SU-DHL-6 (cell line): ENCODE data around the gene SNRNP27.

Experiments
- H2AFZ ChIP-seq: fragments of 200-600 bp; sonication (generic); 2 replicates; pipeline ENCODE4 v1.6.1; 2014; ENCODE audit warnings: low read depth, mild to moderate bottlenecking, moderate library complexity, mixed read lengths, antibody characterized with exemption, low read length; ENCODE audit not compliant: severe bottlenecking
- H3F3A ChIP-seq: fragments of 200-600 bp; shearing (Covaris generic); 2 replicates; pipeline ENCODE4 v1.6.0; 2016; ENCODE audit warnings: antibody characterized with exemption, mild to moderate bottlenecking; ENCODE audit not compliant: insufficient read depth
- H3K27ac ChIP-seq: fragments of 200-600 bp; sonication (generic); 2 replicates; pipeline ENCODE4 v1.5.1; 2016; ENCODE audit warnings: low read depth, mild to moderate bottlenecking, low read length, moderate library complexity, mixed read lengths
- H3K27me3 ChIP-seq: fragments of 200-600 bp; sonication (generic), shearing (Covaris generic); 2 replicates; pipeline ENCODE4 v1.6.0; 2014; ENCODE audit warnings: mild to moderate bottlenecking, low read length
- H3K36me3 ChIP-seq: fragments of 200-600 bp; sonication (generic); 2 replicates; pipeline ENCODE4 v1.6.1; 2014; ENCODE audit warnings: mild to moderate bottlenecking, low read length, mixed read lengths
- H3K4me2 ChIP-seq: fragments of 300-600, 200-600 bp; shearing (Covaris generic), sonication (generic); 2 replicates; pipeline ENCODE4 v1.6.0; 2014; ENCODE audit warnings: low read length, low read depth, mild to moderate bottlenecking; ENCODE audit not compliant: poor library complexity, severe bottlenecking
- H3K4me3 ChIP-seq: fragments of 200-600 bp; sonication (generic); 2 replicates; pipeline ENCODE4 v1.5.1; 2014; ENCODE audit warnings: antibody characterized with exemption, low read length, mild to moderate bottlenecking, mixed read lengths; ENCODE audit not compliant: insufficient read depth, poor library complexity, severe bottlenecking
- H3K79me2 ChIP-seq: fragments of 200-600 bp; sonication (generic); 2 replicates; pipeline ENCODE4 v1.6.1; 2014; ENCODE audit warnings: mild to moderate bottlenecking, low read length, moderate library complexity; ENCODE audit not compliant: insufficient read depth
- H3K9ac ChIP-seq: fragments of 200-600 bp; sonication (generic); 2 replicates; pipeline ENCODE4 v1.7.0; 2014; ENCODE audit warnings: mild to moderate bottlenecking, low read length
- H3K9me2 ChIP-seq: fragments of 200-600 bp; sonication (generic); replicated peaks from 2 replicates; pipeline ENCODE4 v1.6.1; 2014; ENCODE audit warnings: low read length; ENCODE audit not compliant: insufficient read depth
- H3K9me3 ChIP-seq: fragments of 200-600 bp; sonication (generic); 2 replicates; pipeline ENCODE4 v1.6.1; 2014; ENCODE audit warnings: low read length, mixed read lengths; ENCODE audit not compliant: insufficient read depth
- H4K20me1 ChIP-seq: fragments of 200-600 bp; sonication (generic); 2 replicates; pipeline ENCODE4 v1.6.1; 2014; ENCODE audit warnings: low read depth, mild to moderate bottlenecking, antibody characterized with exemption, low read length, moderate library complexity, mixed read lengths
- CTCF ChIP-seq: fragments of 200-600 bp; sonication (generic); IDR thresholded peaks from one replicate; pipeline ENCODE4 v1.5.1; 2017; ENCODE audit warnings: antibody characterized with exemption, mild to moderate bottlenecking, low read length, moderate library complexity; ENCODE audit not compliant: insufficient read depth, poor library complexity, severe bottlenecking
- EZH2phosphoT487 ChIP-seq: fragments of 200-600 bp; sonication (generic), shearing (Covaris generic); conservative IDR thresholded peaks from 2 replicates; pipeline ENCODE4 v1.6.1; 2018; ENCODE audit warnings: mild to moderate bottlenecking, antibody characterized with exemption, low read length, moderate library complexity, mixed read lengths

SNRNP27 gene

GRCh38 chr2:69931832-69932595, 38.3 kb downstream of the SNRNP27 start:
- no peaks in the 10 kb centered on the region for H3K9me2 ChIP-seq
- no peaks in the 10 kb centered on the region for H3K27me3 ChIP-seq
- no peaks in the 10 kb centered on the region for H3K79me2 ChIP-seq
- H3K4me2 ChIP-seq = no peak overlapping the region
- no peaks in the 10 kb centered on the region for H4K20me1 ChIP-seq
- no peaks in the 10 kb centered on the region for H3K36me3 ChIP-seq
- no peak overlapping the region for H3K4me3 ChIP-seq
- H2AFZ ChIP-seq = no peak overlapping the region
- no peaks in the 10 kb centered on the region for H3F3A ChIP-seq
- no peak overlapping the region for H3K9ac ChIP-seq
- no peak overlapping the region for H3K27ac ChIP-seq
- TF ChIP-seq CTCF = no peak
- no peak for TF ChIP-seq EZH2phosphoT487
- H3K9me3 ChIP-seq = no peaks in the 10 kb centered on the region

GRCh38 chr2:69932596-69932922, 38.8 kb downstream of the SNRNP27 start:
- H4K20me1 ChIP-seq = no peaks in the 10 kb centered on the region
- H3K36me3 ChIP-seq = no peaks in the 10 kb centered on the region
- no peak overlapping the region for H3K4me3 ChIP-seq
- no peak overlapping the region for H3K4me2 ChIP-seq
- no peaks in the 10 kb centered on the region for H3K9me3 ChIP-seq
- H3K79me2 ChIP-seq = no peaks in the 10 kb centered on the region
- no peaks in the 10 kb centered on the region for H3K9me2 ChIP-seq
- no peak overlapping the region for H3K9ac ChIP-seq
- no peaks in the 10 kb centered on the region for H3K27me3 ChIP-seq
- H3F3A ChIP-seq = no peaks in the 10 kb centered on the region
- H2AFZ ChIP-seq = no peak overlapping the region
- TF ChIP-seq EZH2phosphoT487 (no peak), CTCF (no peak)
- H3K27ac ChIP-seq = no peak overlapping the region

GRCh38 chr2:69933254-69933828, 39.6 kb downstream of the SNRNP27 start:
- H3K27me3 ChIP-seq = no peaks in the 10 kb centered on the region
- no peak overlapping the region for H3K4me2 ChIP-seq
- no peaks in the 10 kb centered on the region for H3K9me3 ChIP-seq
- H3K4me3 ChIP-seq = no peak overlapping the region
- H2AFZ ChIP-seq = no peak overlapping the region
- no peaks in the 10 kb centered on the region for H4K20me1 ChIP-seq
- H3K9ac ChIP-seq = no peak overlapping the region
- H3K79me2 ChIP-seq = no peaks in the 10 kb centered on the region
- no peak for TF ChIP-seq EZH2phosphoT487
- no peak for TF ChIP-seq CTCF
- no peaks in the 10 kb centered on the region for H3K9me2 ChIP-seq
- H3F3A ChIP-seq = no peaks in the 10 kb centered on the region
- H3K27ac ChIP-seq = no peak overlapping the region
- no peaks in the 10 kb centered on the region for H3K36me3 ChIP-seq
